Nephron (organoid): ENCODE measurements around the gene DDHD1.
"Not testable (repeated sequence)": the region's sequence is repeated elsewhere in the genome, so short reads cannot be mapped to it uniquely, and the experiment has no call there.

Experiments used
- H3K27ac Mint-ChIP-seq, 3 experiments: 2 replicates each; pipeline ENCODE4 v1.8.0; 2020; ENCODE audit warnings: mixed read lengths in 3 of 3, mild to moderate bottlenecking in 2 of 3, moderate library complexity in 1 of 3
- H3K27me3 Mint-ChIP-seq: 2 replicates; pipeline ENCODE4 v1.8.0; 2021; ENCODE audit warnings: low read depth, mild to moderate bottlenecking, moderate library complexity, mixed read lengths
- H3K36me3 Mint-ChIP-seq: 2 replicates; pipeline ENCODE4 v1.8.0; 2020; ENCODE audit warnings: low read depth, mixed read lengths
- H3K4me1 Mint-ChIP-seq: 2 replicates; pipeline ENCODE4 v1.8.0; 2020; ENCODE audit warnings: mixed read lengths
- H3K4me3 Mint-ChIP-seq, 3 experiments: 2 replicates each; pipeline ENCODE4 v1.8.0; 2020; ENCODE audit warnings: mild to moderate bottlenecking in 3 of 3, mixed read lengths in 3 of 3, moderate library complexity in 2 of 3
- H3K9me3 Mint-ChIP-seq: 2 replicates; pipeline ENCODE4 v1.8.0; 2020; ENCODE audit warnings: mixed read lengths
- CTCF ChIP-seq, 3 experiments: fragments of 200-600 bp; sonication (generic); IDR thresholded peaks; one replicate each; pipeline ENCODE4 v1.5.0; 2021; ENCODE audit warnings: antibody characterized with exemption in 3 of 3; ENCODE audit not compliant: unreplicated experiment in 3 of 3

DDHD1 gene

GRCh38 chr14:53124786-53125185, 28.3 kb downstream of the DDHD1 start:
- Mint-ChIP-seq H3K36me3 (peaks cover 17% of the 10 kb centered on the region), H3K9me3 (peaks cover 20% of the 10 kb centered on the region), H3K27me3 (no peaks in the 10 kb centered on the region), H3K4me1 (peaks cover 18% of the 10 kb centered on the region), H3K4me3 (no peak overlapping the region), H3K27ac (no peak overlapping the region)
- TF ChIP-seq CTCF (IDR thresholded peaks at IDR 0.05; ENCODE audit: unreplicated experiment in 3 of 3): no peak

- Mint-ChIP-seq H3K9me3 (peaks cover 40% of the 10 kb centered on the region), H3K36me3 (peaks cover 34% of the 10 kb centered on the region)
- not testable (repeated sequence) for H3K27ac Mint-ChIP-seq, H3K27me3 Mint-ChIP-seq, H3K4me3 Mint-ChIP-seq, H3K4me1 Mint-ChIP-seq
These were observed 31.7 kb downstream of the DDHD1 start for GRCh38 chr14:53121419-53121818.

GRCh38 chr14:53117479-53117878, 35.6 kb downstream of the DDHD1 start:
- H3K27ac Mint-ChIP-seq, H3K4me1 Mint-ChIP-seq: not testable (repeated sequence)
- H3K36me3 Mint-ChIP-seq: peaks cover 42% of the 10 kb centered on the region

GRCh38 chr14:53113989-53114388, 39.1 kb downstream of the DDHD1 start:
- H3K27me3 Mint-ChIP-seq: no peaks in the 10 kb centered on the region

More at GRCh38 chr14:53117479-53117878, 35.6 kb downstream of the DDHD1 start:
- not testable (repeated sequence) for H3K27me3 Mint-ChIP-seq, H3K4me3 Mint-ChIP-seq
- peaks cover 56% of the 10 kb centered on the region for H3K9me3 Mint-ChIP-seq

GRCh38 chr14:53110096-53110495, 43.0 kb downstream of the DDHD1 start:
- Mint-ChIP-seq H3K27ac (no peak overlapping the region), H3K4me3 (no peak overlapping the region), H3K4me1 (peaks cover 4% of the 10 kb centered on the region), H3K27me3 (no peaks in the 10 kb centered on the region), H3K36me3 (peaks cover 12% of the 10 kb centered on the region), H3K9me3 (peaks cover 13% of the 10 kb centered on the region)
- no peak for TF ChIP-seq CTCF (IDR thresholded peaks at IDR 0.05; ENCODE audit: unreplicated experiment in 3 of 3)

More at GRCh38 chr14:53113989-53114388, 39.1 kb downstream of the DDHD1 start:
- H3K9me3 Mint-ChIP-seq: peaks cover 29% of the 10 kb centered on the region
- no peaks in the 10 kb centered on the region for H3K4me1 Mint-ChIP-seq
- peaks cover 22% of the 10 kb centered on the region for H3K36me3 Mint-ChIP-seq
- H3K4me3 Mint-ChIP-seq: no peak overlapping the region
- H3K27ac Mint-ChIP-seq: no peak overlapping the region
- no peak for TF ChIP-seq CTCF (IDR thresholded peaks at IDR 0.05; ENCODE audit: unreplicated experiment in 3 of 3)

- no peak overlapping the region for H3K4me3 Mint-ChIP-seq
- peaks cover 9% of the 10 kb centered on the region for H3K9me3 Mint-ChIP-seq
- peaks cover 8% of the 10 kb centered on the region for H3K36me3 Mint-ChIP-seq
- H3K27ac Mint-ChIP-seq: no peak overlapping the region
- TF ChIP-seq CTCF (IDR thresholded peaks at IDR 0.05; ENCODE audit: unreplicated experiment in 3 of 3): no peak
- H3K4me1 Mint-ChIP-seq: peaks cover 4% of the 10 kb centered on the region
- no peaks in the 10 kb centered on the region for H3K27me3 Mint-ChIP-seq
These were observed 43.8 kb downstream of the DDHD1 start for GRCh38 chr14:53109105-53110041.
